Activated T-helper 1 cell treated with anti-CD3 and anti-CD28 coated beads, Interleukin-12 subunit alpha, Interleukin-12 subunit beta, Interleukin-2, Interleukin-4 antibody, amounts not matched to agents 30 ng/mL and 10 ng/mL and 1 ng/mL, durations not matched to agents 14 hours and 24 hours and 36 hours (primary cell): ENCODE results near the gene ISOC1. TPM values are rescaled to one million over a fixed set of nuclear protein-coding genes. Genes with fewer than 3 reads are reported as not detected.

Source experiments
- total RNA-seq: library from RNA; stranded (reverse); gene quantifications from 2 replicates; pipeline ENCODE4 v1.2.3, GENCODE V29; 2022

The ISOC1 gene
- total RNA-seq, 1 donor from 2014 or later: 32.4 TPM

Other genes with a start within 250 kb of the ISOC1 start
- gene SLC27A6, start 129.3 kb upstream of the ISOC1 start, total RNA-seq: not detected in 2 replicates